WTC11 (cell line): ENCODE data around the gene MTA1.

ENCODE experiments used
- CBFB ChIP-seq: sonication (generic); formaldehyde crosslinking; IDR thresholded peaks from 2 replicates; pipeline ENCODE4 v1.8.1; 2022; ENCODE audit warnings: mild to moderate bottlenecking, low read depth, missing genetic modification reagents
- CTCF ChIP-seq: fragments of 200-600 bp; IDR thresholded peaks from 2 replicates; pipeline ENCODE4 v1.8.0; 2022; ENCODE audit warnings: antibody characterized with exemption
- E2F1 ChIP-seq: sonication (generic); formaldehyde crosslinking; IDR thresholded peaks from 2 replicates; pipeline ENCODE4 v1.8.0; 2022; ENCODE audit warnings: mild to moderate bottlenecking, missing genetic modification reagents
- ESRRA ChIP-seq: sonication (generic); formaldehyde crosslinking; IDR thresholded peaks from 2 replicates; pipeline ENCODE4 v1.8.1; 2022; ENCODE audit warnings: mild to moderate bottlenecking, missing genetic modification reagents, borderline replicate concordance
- FOXJ3 ChIP-seq: sonication (generic); formaldehyde crosslinking; IDR thresholded peaks from 2 replicates; pipeline ENCODE4 v1.9.0; 2021; ENCODE audit warnings: missing genetic modification reagents, mild to moderate bottlenecking, borderline replicate concordance
- FOXP4 ChIP-seq: sonication (generic); formaldehyde crosslinking; IDR thresholded peaks from 2 replicates; pipeline ENCODE4 v1.8.0; 2022; ENCODE audit warnings: mild to moderate bottlenecking, missing genetic modification reagents
- JUN ChIP-seq: sonication (generic); formaldehyde crosslinking; IDR thresholded peaks from 2 replicates; pipeline ENCODE4 v1.8.0; 2023; ENCODE audit warnings: mild to moderate bottlenecking, missing genetic modification reagents
- KAT7 ChIP-seq: sonication (generic); formaldehyde crosslinking; IDR thresholded peaks from 2 replicates; pipeline ENCODE4 v1.8.1; 2023; ENCODE audit warnings: missing genetic modification reagents, mild to moderate bottlenecking, borderline replicate concordance
- NR1H2 ChIP-seq: sonication (generic); formaldehyde crosslinking; IDR thresholded peaks from 2 replicates; pipeline ENCODE4 v1.9.0; 2021; ENCODE audit warnings: mild to moderate bottlenecking, moderate library complexity, missing genetic modification reagents
- SP1 ChIP-seq: sonication (generic); formaldehyde crosslinking; conservative IDR thresholded peaks from 2 replicates; pipeline ENCODE4 v1.8.1; 2022; ENCODE audit warnings: missing genetic modification reagents
- ZNF281 ChIP-seq: sonication (generic); formaldehyde crosslinking; IDR thresholded peaks from 2 replicates; pipeline ENCODE4 v1.8.0; 2023; ENCODE audit warnings: mild to moderate bottlenecking, missing genetic modification reagents

- TF ChIP-seq CTCF (no peak), CBFB (CRISPR knock-in tag) (no peak), KAT7 (no peak), FOXJ3 (CRISPR knock-in tag) (no peak), E2F1 (CRISPR knock-in tag) (no peak), ESRRA (CRISPR knock-in tag) (no peak), FOXP4 (CRISPR knock-in tag) (no peak), ZNF281 (CRISPR knock-in tag) (no peak), SP1 (no peak), NR1H2 (CRISPR knock-in tag) (no peak), JUN (CRISPR knock-in tag) (no peak)
These were observed 7.4 kb upstream of the MTA1 start for GRCh38 chr14:105411985-105412770.
